Neural cell (in vitro differentiated cells): ENCODE data around the gene GRK3. TPM values are rescaled to one million over a fixed set of nuclear protein-coding genes. Genes with fewer than 3 reads are reported as not detected.

Experiments used
- H2AFZ ChIP-seq: fragments of 200-600, 300-800 bp; sonication (generic), shearing (Covaris generic); 2 replicates; pipeline ENCODE4 v1.6.0; 2014; ENCODE audit warnings: low read depth, mild to moderate bottlenecking, antibody characterized with exemption, low read length, moderate library complexity
- H3F3A ChIP-seq: fragments of 200-600 bp; shearing (Covaris generic); 2 replicates; pipeline ENCODE4 v1.6.1; 2016; ENCODE audit warnings: mild to moderate bottlenecking, moderate library complexity, mixed read lengths, antibody characterized with exemption, low read length; ENCODE audit not compliant: insufficient read depth, poor library complexity, severe bottlenecking
- H3K27ac ChIP-seq: fragments of 200-600, 300-800 bp; sonication (generic), shearing (Covaris generic); 2 replicates; pipeline ENCODE4 v1.5.1; 2014; ENCODE audit warnings: mild to moderate bottlenecking, low read length, moderate library complexity
- H3K27me3 ChIP-seq: fragments of 300-800, 200-600 bp; sonication (generic), shearing (Covaris generic); 2 replicates; pipeline ENCODE4 v1.6.0; 2014; ENCODE audit warnings: mild to moderate bottlenecking, low read depth, low read length, moderate library complexity; ENCODE audit not compliant: insufficient read depth
- H3K36me3 ChIP-seq: fragments of 300-800, 200-600 bp; sonication (generic), shearing (Covaris generic); 2 replicates; pipeline ENCODE4 v1.5.1; 2014; ENCODE audit warnings: mild to moderate bottlenecking, antibody characterized with exemption, low read length, moderate library complexity; ENCODE audit not compliant: insufficient read depth
- H3K4me2 ChIP-seq: fragments of 300-800, 200-600 bp; sonication (generic), shearing (Covaris generic); 2 replicates; pipeline ENCODE4 v1.6.0; 2014; ENCODE audit warnings: mild to moderate bottlenecking, low read length
- H3K4me3 ChIP-seq: fragments of 300-800, 200-600 bp; sonication (generic), shearing (Covaris generic); 2 replicates; pipeline ENCODE4 v1.5.1; 2014; ENCODE audit warnings: mild to moderate bottlenecking, low read length, moderate library complexity
- H3K79me2 ChIP-seq: fragments of 200-600 bp; shearing (Covaris generic); replicated peaks from 2 replicates; pipeline ENCODE4 v1.6.0; 2014; ENCODE audit warnings: mild to moderate bottlenecking, low read length, moderate library complexity; ENCODE audit not compliant: insufficient read depth
- H3K9ac ChIP-seq: fragments of 300-800, 200-600 bp; sonication (generic), shearing (Covaris generic); 2 replicates; pipeline ENCODE4 v1.6.1; 2016; ENCODE audit warnings: mild to moderate bottlenecking, low read length, mixed read lengths
- H3K9me2 ChIP-seq: fragments of 200-600 bp; shearing (Covaris generic); 2 replicates; pipeline ENCODE4 v1.6.1; 2016; ENCODE audit warnings: mild to moderate bottlenecking, low read length, mixed read lengths; ENCODE audit not compliant: insufficient read depth
- H3K9me3 ChIP-seq: fragments of 200-600, 300-800 bp; sonication (generic), shearing (Covaris generic); 2 replicates; pipeline ENCODE4 v1.6.1; 2016; ENCODE audit warnings: mild to moderate bottlenecking, mixed run types, low read length, moderate library complexity, mixed read lengths
- H4K20me1 ChIP-seq: fragments of 200-600 bp; shearing (Covaris generic); 2 replicates; pipeline ENCODE4 v1.6.1; 2016; ENCODE audit warnings: mild to moderate bottlenecking, mixed run types; ENCODE audit not compliant: insufficient read depth
- EP300 ChIP-seq: fragments of 450-650 bp; conservative IDR thresholded peaks from 2 replicates; pipeline ENCODE4 v1.6.1; 2014; ENCODE audit warnings: antibody characterized with exemption, mild to moderate bottlenecking, moderate library complexity; ENCODE audit not compliant: poor library complexity, severe bottlenecking
- EZH2 ChIP-seq: fragments of 200-600, 300-800 bp; shearing (Covaris generic), sonication (generic); IDR thresholded peaks from 2 replicates; pipeline ENCODE4 v1.6.1; 2014; ENCODE audit warnings: antibody characterized with exemption, low read length, borderline replicate concordance, mild to moderate bottlenecking; ENCODE audit not compliant: insufficient read depth, poor library complexity, severe bottlenecking
- MXI1 ChIP-seq: fragments of 450-650 bp; conservative IDR thresholded peaks from 2 replicates; pipeline ENCODE4 v1.6.1; 2014; ENCODE audit warnings: antibody characterized with exemption, mild to moderate bottlenecking; ENCODE audit not compliant: poor library complexity, severe bottlenecking
- POLR2AphosphoS5 ChIP-seq: IDR thresholded peaks from 2 replicates; pipeline ENCODE4 v1.6.1; 2012
- RAD21 ChIP-seq: fragments of 450-650 bp; conservative IDR thresholded peaks from 2 replicates; pipeline ENCODE4 v1.6.1; 2014; ENCODE audit warnings: antibody characterized with exemption, mild to moderate bottlenecking, moderate library complexity
- SMC3 ChIP-seq: fragments of 450-650 bp; conservative IDR thresholded peaks from 2 replicates; pipeline ENCODE4 v1.6.1; 2014; ENCODE audit warnings: antibody characterized with exemption, mild to moderate bottlenecking, moderate library complexity; ENCODE audit not compliant: poor library complexity
- TAF1 ChIP-seq: IDR thresholded peaks from 2 replicates; pipeline ENCODE4 v1.6.1; 2012; ENCODE audit warnings: low read depth
- polyA plus RNA-seq: library from polyadenylated mRNA; depleted of rRNA; stranded (reverse); fragments of >200 nt; gene quantifications from 2 replicates; pipeline ENCODE4 v1.2.3, GENCODE V29; 2014
- TF ChIP-seq, protein P1 (sequence below): IDR thresholded peaks from 2 replicates; pipeline ENCODE4 v1.6.1; 2012; ENCODE audit warnings: borderline replicate concordance
- TF ChIP-seq, protein P2 (sequence below): fragments of 450-650 bp; IDR thresholded peaks from 2 replicates; pipeline ENCODE4 v1.5.1; 2014; ENCODE audit warnings: antibody characterized with exemption, mild to moderate bottlenecking, moderate library complexity; ENCODE audit not compliant: poor library complexity, severe bottlenecking

GRK3 gene
- polyA plus RNA-seq, 1 donor from 2014 or later: 9.8 TPM

DNA sequence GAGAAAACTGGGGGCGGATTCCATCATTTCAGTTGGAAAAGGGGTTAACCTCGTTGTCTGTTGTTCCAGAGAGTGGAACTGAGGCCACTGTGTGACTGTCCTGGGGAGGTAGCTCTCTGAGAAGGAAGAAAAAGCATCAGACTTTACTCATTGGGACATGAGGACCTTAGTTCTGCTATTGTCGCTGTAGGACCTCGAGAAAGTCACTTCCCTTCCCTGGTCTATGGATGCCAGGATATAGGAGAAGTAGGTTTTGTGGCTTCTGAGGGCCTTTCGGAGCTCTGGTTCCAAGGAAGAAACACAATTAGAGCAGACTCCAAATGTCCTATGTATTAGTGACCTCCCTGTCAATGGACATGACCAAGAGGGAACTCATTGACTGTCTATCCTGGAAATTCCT is 183.7 kb downstream of the GRK3 start:
- Histone ChIP-seq H3K79me2 (no peaks in the 10 kb centered on the region), H3K4me2 (no peak overlapping the region), H3F3A (no peaks in the 10 kb centered on the region), H3K4me3 (no peak overlapping the region), H3K9ac (no peak overlapping the region), H3K36me3 (no peaks in the 10 kb centered on the region), H4K20me1 (no peaks in the 10 kb centered on the region), H3K27ac (no peak overlapping the region), H3K9me2 (no peaks in the 10 kb centered on the region), H2AFZ (no peak overlapping the region), H3K27me3 (no peaks in the 10 kb centered on the region), H3K9me3 (no peaks in the 10 kb centered on the region)
- TF ChIP-seq EP300: no peak
- no peak for TF ChIP-seq EZH2
- TF ChIP-seq MXI1: no peak
- TF ChIP-seq, protein P1, sequence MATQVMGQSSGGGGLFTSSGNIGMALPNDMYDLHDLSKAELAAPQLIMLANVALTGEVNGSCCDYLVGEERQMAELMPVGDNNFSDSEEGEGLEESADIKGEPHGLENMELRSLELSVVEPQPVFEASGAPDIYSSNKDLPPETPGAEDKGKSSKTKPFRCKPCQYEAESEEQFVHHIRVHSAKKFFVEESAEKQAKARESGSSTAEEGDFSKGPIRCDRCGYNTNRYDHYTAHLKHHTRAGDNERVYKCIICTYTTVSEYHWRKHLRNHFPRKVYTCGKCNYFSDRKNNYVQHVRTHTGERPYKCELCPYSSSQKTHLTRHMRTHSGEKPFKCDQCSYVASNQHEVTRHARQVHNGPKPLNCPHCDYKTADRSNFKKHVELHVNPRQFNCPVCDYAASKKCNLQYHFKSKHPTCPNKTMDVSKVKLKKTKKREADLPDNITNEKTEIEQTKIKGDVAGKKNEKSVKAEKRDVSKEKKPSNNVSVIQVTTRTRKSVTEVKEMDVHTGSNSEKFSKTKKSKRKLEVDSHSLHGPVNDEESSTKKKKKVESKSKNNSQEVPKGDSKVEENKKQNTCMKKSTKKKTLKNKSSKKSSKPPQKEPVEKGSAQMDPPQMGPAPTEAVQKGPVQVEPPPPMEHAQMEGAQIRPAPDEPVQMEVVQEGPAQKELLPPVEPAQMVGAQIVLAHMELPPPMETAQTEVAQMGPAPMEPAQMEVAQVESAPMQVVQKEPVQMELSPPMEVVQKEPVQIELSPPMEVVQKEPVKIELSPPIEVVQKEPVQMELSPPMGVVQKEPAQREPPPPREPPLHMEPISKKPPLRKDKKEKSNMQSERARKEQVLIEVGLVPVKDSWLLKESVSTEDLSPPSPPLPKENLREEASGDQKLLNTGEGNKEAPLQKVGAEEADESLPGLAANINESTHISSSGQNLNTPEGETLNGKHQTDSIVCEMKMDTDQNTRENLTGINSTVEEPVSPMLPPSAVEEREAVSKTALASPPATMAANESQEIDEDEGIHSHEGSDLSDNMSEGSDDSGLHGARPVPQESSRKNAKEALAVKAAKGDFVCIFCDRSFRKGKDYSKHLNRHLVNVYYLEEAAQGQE: no peak
- TF ChIP-seq SMC3: no peak
- no peak for TF ChIP-seq POLR2AphosphoS5
- TF ChIP-seq, protein P2, sequence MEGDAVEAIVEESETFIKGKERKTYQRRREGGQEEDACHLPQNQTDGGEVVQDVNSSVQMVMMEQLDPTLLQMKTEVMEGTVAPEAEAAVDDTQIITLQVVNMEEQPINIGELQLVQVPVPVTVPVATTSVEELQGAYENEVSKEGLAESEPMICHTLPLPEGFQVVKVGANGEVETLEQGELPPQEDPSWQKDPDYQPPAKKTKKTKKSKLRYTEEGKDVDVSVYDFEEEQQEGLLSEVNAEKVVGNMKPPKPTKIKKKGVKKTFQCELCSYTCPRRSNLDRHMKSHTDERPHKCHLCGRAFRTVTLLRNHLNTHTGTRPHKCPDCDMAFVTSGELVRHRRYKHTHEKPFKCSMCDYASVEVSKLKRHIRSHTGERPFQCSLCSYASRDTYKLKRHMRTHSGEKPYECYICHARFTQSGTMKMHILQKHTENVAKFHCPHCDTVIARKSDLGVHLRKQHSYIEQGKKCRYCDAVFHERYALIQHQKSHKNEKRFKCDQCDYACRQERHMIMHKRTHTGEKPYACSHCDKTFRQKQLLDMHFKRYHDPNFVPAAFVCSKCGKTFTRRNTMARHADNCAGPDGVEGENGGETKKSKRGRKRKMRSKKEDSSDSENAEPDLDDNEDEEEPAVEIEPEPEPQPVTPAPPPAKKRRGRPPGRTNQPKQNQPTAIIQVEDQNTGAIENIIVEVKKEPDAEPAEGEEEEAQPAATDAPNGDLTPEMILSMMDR: no peak
- TF ChIP-seq RAD21: no peak
- TF ChIP-seq TAF1: no peak

DNA sequence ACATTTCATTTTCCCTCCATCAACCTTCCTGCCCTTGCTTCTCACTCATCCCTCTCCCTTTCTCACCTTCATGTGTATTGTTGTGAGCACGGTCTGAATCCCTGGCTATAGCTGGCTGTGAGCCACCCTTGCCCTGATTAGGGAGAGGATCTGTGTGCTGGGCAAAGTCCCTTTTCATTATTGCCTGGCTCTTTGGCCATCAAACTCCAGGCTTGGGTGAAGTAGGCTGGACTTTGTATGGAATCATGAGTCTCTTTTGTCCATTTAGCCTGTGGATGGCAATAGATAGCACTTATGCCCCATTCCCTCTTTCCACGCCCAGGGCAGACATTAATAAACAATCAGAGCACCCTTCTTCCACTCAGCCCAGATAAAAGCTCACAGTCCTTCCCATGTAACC is 184.2 kb downstream of the GRK3 start:
- no peak overlapping the region for H3K4me2 ChIP-seq

More for the DNA sequence above, 184.2 kb downstream of the GRK3 start:
- H3K27ac ChIP-seq: no peak overlapping the region
- no peaks in the 10 kb centered on the region for H3K79me2 ChIP-seq
- H3F3A ChIP-seq: no peaks in the 10 kb centered on the region
- H3K36me3 ChIP-seq: no peaks in the 10 kb centered on the region
- no peaks in the 10 kb centered on the region for H3K9me2 ChIP-seq
- no peaks in the 10 kb centered on the region for H3K27me3 ChIP-seq
- TF ChIP-seq SMC3 (no peak), POLR2AphosphoS5 (no peak), RAD21 (no peak), MXI1 (no peak), EZH2 (no peak), TAF1 (no peak), EP300 (no peak)
- TF ChIP-seq, protein P1: no peak
- TF ChIP-seq, protein P2: no peak
- H2AFZ ChIP-seq: no peak overlapping the region
- H3K4me3 ChIP-seq: no peak overlapping the region
- H4K20me1 ChIP-seq: no peaks in the 10 kb centered on the region
- H3K9me3 ChIP-seq: no peaks in the 10 kb centered on the region
- no peak overlapping the region for H3K9ac ChIP-seq
